Upper lobe of right lung (tissue), 1 donor: ENCODE measurements around the gene ZNF28. TPM values are rescaled to one million over a fixed set of nuclear protein-coding genes. Genes with fewer than 3 reads are reported as not detected.
"Not testable (repeated sequence)": the region's sequence is repeated elsewhere in the genome, so short reads cannot be mapped to it uniquely, and the experiment has no call there.

Experiments
- ATAC-seq: fragments of 200-7000 bp; cut with Tn5 transposase; one replicate; pipeline ENCODE4 v1.9.1; 2020; ENCODE audit warnings: mild to moderate bottlenecking, moderate library complexity
- DNase-seq: peaks from one replicate; pipeline ENCODE4 v3.0.0-alpha.2; 2020
- H3K27ac ChIP-seq: fragments of 200-600 bp; one replicate; pipeline ENCODE4 v1.8.0; 2022
- H3K27me3 ChIP-seq: fragments of 200-600 bp; one replicate; pipeline ENCODE4 v1.8.0; 2022; ENCODE audit warnings: mild to moderate bottlenecking
- H3K36me3 ChIP-seq: fragments of 200-600 bp; one replicate; pipeline ENCODE4 v1.8.0; 2022
- H3K4me1 ChIP-seq: fragments of 200-600 bp; one replicate; pipeline ENCODE4 v1.8.0; 2022
- H3K4me3 ChIP-seq: fragments of 200-600 bp; one replicate; pipeline ENCODE4 v1.8.0; 2022; ENCODE audit warnings: mild to moderate bottlenecking
- H3K9me3 ChIP-seq: fragments of 200-600 bp; one replicate; pipeline ENCODE4 v1.8.0; 2022
- intact Hi-C: fragments of 100-400 bp; cut with DNase I; formaldehyde crosslinking; loops from one replicate; pipeline ENCODE4 v1.11.0; 2022
- total RNA-seq: library from RNA; stranded (reverse); fragmentation: NEBNext Ultra II Directional; extraction: Animal tissue kit (Norgen Biotek cat#: 25700); gene quantifications from one replicate; pipeline ENCODE4 v1.2.1, GENCODE V29; 2021
- TF ChIP-seq, protein P1 (sequence below): fragments of 200-600 bp; IDR thresholded peaks from one replicate; pipeline ENCODE4 v1.8.0; 2022; ENCODE audit warnings: antibody characterized with exemption
- donor health status: DM: no; HTN: yes; CAD: no; lungs with severe emphysema.

Gene ZNF28
- total RNA-seq, 1 donor from 2014 or later: 18.6 TPM

DNA sequence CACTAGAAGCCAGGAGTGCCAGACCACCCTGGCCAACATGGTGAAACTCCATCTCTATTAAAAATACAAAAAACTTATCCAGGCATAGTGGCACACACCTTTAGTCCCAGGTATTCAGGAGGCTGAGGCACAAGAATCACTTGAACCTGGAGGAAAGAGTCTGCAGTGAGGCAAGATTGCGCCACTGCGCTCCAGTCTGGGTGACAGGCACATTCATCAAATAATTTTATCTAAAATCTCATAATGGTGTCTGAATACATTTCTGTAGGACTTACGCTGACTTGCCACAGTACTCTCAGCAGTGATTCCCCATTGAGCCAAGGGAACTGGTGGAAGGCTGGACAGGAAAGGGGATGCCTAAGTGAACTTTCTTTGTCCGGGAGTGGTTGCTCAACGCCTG is 4.3 kb upstream of the ZNF28 start:
- no peak for DNase-seq
- H3K4me1 ChIP-seq: peaks cover under 1% of the 10 kb centered on the region
- H3K9me3 ChIP-seq: no peaks in the 10 kb centered on the region
- TF ChIP-seq, protein P1, sequence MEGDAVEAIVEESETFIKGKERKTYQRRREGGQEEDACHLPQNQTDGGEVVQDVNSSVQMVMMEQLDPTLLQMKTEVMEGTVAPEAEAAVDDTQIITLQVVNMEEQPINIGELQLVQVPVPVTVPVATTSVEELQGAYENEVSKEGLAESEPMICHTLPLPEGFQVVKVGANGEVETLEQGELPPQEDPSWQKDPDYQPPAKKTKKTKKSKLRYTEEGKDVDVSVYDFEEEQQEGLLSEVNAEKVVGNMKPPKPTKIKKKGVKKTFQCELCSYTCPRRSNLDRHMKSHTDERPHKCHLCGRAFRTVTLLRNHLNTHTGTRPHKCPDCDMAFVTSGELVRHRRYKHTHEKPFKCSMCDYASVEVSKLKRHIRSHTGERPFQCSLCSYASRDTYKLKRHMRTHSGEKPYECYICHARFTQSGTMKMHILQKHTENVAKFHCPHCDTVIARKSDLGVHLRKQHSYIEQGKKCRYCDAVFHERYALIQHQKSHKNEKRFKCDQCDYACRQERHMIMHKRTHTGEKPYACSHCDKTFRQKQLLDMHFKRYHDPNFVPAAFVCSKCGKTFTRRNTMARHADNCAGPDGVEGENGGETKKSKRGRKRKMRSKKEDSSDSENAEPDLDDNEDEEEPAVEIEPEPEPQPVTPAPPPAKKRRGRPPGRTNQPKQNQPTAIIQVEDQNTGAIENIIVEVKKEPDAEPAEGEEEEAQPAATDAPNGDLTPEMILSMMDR: no peak
- no peak overlapping the region for H3K4me3 ChIP-seq
- no peaks in the 10 kb centered on the region for H3K36me3 ChIP-seq
- no peak overlapping the region for H3K27ac ChIP-seq
- intact Hi-C loops: no loop called here
- ATAC-seq: no peak
- no peaks in the 10 kb centered on the region for H3K27me3 ChIP-seq

DNA sequence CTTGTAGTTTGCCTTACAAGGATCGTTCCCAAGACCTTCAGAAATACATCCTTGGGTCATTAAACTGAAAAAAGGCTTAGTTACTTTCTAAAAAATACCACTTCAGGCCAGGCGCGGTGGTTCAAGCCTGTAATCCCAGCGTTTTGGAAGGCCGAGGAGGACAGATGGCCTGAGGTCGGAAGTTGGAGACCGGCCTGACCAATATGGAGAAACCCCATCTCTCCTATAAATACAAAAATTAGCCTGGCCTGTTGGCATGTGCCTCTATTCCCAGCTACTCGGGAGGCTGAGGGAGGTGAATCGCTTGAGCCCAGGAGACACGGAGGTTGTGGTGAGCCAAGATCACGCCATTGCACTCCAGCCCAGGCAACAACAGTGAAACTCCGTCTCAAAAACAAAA is 2.2 kb upstream of the ZNF28 start:
- TF ChIP-seq, protein P1: no peak
- H3K4me1 ChIP-seq: peaks cover 6% of the 10 kb centered on the region
- intact Hi-C loops: no loop called here

DNA sequence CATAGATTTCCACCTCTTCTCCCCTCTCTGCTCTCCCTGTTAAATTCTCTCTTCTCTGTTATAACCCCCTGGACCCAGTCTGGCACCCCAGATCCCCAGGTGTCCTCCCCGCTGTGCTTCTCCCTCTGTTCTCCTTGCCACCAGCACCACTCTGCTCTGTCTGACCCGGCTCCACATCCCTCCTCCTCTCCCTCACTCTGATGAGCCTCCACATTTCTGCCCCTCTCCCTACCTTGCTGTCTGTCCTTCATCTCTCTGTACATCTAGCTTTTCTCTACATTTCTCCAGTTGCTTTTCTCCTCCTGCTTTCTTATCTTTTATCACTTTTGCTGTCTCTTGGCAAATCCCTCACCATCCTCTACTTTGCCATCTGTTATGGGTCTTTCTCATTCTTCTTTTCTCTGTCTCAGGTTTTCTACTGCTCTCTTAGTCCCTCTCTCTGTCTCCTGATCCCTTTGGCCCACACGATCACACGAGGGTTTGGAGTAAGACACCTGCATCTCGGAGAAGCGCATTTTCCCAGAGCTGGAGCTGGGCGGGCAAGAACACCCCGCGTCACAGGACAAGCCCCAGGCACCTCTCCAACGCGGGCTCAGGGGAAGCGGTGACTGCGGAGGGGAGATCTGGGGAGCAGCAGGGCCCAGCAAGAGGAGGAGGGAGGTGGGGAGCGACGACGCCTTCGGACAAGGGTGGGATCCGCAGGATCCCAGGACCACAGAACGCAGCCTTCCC is 795 bp downstream of the ZNF28 start:
- DNase-seq: peak; percentile 71
- Histone ChIP-seq H3K27ac (peak overlapping the region; percentile 65), H3K4me3 (peak overlapping the region; percentile 78)
- H3K4me1 ChIP-seq, intact Hi-C loops, H3K9me3 ChIP-seq, H3K27me3 ChIP-seq, H3K36me3 ChIP-seq: not testable (repeated sequence)
- peak; percentile 68 for ATAC-seq

More for the DNA sequence above, 2.2 kb upstream of the ZNF28 start:
- DNase-seq (no peak), ATAC-seq (no peak)
- H3K9me3 ChIP-seq: no peaks in the 10 kb centered on the region
- no peaks in the 10 kb centered on the region for H3K36me3 ChIP-seq
- H3K27me3 ChIP-seq: no peaks in the 10 kb centered on the region
- H3K4me3 ChIP-seq: no peak overlapping the region
- no peak overlapping the region for H3K27ac ChIP-seq

- Histone ChIP-seq H3K9me3 (peaks cover 18% of the 10 kb centered on the region), H3K36me3 (peaks cover 16% of the 10 kb centered on the region)
Measured at GRCh38 chr19:52809801-52810200, 11.6 kb downstream of the ZNF28 start.

DNA sequence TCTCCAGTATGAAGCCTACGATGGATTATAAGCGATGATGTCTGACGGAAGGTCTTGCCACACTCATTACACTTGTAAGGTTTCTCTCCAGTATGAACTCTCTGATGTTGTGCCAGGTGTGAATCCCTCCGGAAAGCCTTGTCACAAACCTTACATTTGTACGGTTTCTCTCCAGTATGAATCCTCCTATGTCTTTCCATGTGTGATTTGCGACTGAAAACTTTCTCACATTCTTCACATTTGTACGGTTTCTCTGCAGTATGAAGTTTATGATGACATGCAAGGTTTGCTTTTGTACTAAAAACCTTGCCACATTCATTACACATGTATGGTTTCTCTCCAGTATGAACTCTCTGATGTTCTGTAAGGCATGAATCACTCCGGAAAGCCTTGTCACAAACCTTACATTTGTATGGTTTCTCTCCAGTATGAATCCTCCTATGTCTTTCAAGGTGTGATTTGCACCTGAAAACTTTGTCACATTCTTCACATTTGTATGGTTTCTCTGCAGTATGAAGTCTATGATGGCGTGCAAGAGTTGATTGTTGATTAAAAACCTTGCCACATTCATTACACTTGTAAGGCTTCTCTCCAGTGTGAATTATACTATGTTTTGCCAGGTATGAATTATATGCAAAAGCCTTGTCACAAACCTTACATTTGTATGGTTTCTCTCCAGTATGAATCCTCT is 21.3 kb downstream of the ZNF28 start:
- ATAC-seq: not testable (repeated sequence)

More at GRCh38 chr19:52809801-52810200, 11.6 kb downstream of the ZNF28 start:
- Histone ChIP-seq H3K27ac (no peak overlapping the region), H3K27me3 (no peaks in the 10 kb centered on the region), H3K4me1 (no peaks in the 10 kb centered on the region), H3K4me3 (no peak overlapping the region)
- ATAC-seq (no peak), DNase-seq (no peak)
- intact Hi-C loops: no loop called here
- TF ChIP-seq, protein P1: no peak

GRCh38 chr19:52789440-52789839 is 32.0 kb downstream of the ZNF28 start:
- ATAC-seq (no peak), DNase-seq (no peak)
- Histone ChIP-seq H3K27ac (no peak overlapping the region), H3K4me3 (no peak overlapping the region), H3K4me1 (peaks cover 4% of the 10 kb centered on the region), H3K36me3 (no peaks in the 10 kb centered on the region), H3K9me3 (no peaks in the 10 kb centered on the region), H3K27me3 (no peaks in the 10 kb centered on the region)
- TF ChIP-seq, protein P1: no peak
- intact Hi-C loops: no loop called here

More for the DNA sequence above, 21.3 kb downstream of the ZNF28 start:
- H3K4me1 ChIP-seq, DNase-seq, H3K4me3 ChIP-seq, H3K27ac ChIP-seq, intact Hi-C loops, H3K27me3 ChIP-seq: not testable (repeated sequence)
- H3K9me3 ChIP-seq: peaks cover 75% of the 10 kb centered on the region
- peaks cover 18% of the 10 kb centered on the region for H3K36me3 ChIP-seq
